DND-41 (cell line): Measurements from ENCODE around the gene COL9A3.

Experiments used
- ATAC-seq: fragments of 200-7000 bp; cut with Tn5 transposase; 3 replicates; pipeline ENCODE4 v1.9.1; 2021; ENCODE audit warnings: low read depth; ENCODE audit not compliant: insufficient read depth
- DNase-seq: peaks from one replicate; pipeline ENCODE4 v3.0.0-alpha.2; 2020
- H2AFZ ChIP-seq: 2 replicates; pipeline ENCODE4 v1.6.0; 2012; ENCODE audit warnings: low read depth, low read length
- H3K27ac ChIP-seq: 2 replicates; pipeline ENCODE4 v1.5.1; 2012; ENCODE audit warnings: low read length, inconsistent platforms
- H3K27me3 ChIP-seq: fragments of 200-600 bp; sonication (generic); 2 replicates; pipeline ENCODE4 v1.6.0; 2012; ENCODE audit warnings: low read length, mild to moderate bottlenecking, inconsistent platforms; ENCODE audit not compliant: insufficient read depth, poor library complexity
- H3K36me3 ChIP-seq: 2 replicates; pipeline ENCODE4 v1.5.1; 2012; ENCODE audit warnings: low read length, inconsistent platforms; ENCODE audit not compliant: insufficient read depth
- H3K4me1 ChIP-seq: 2 replicates; pipeline ENCODE4 v1.5.1; 2012; ENCODE audit warnings: mild to moderate bottlenecking, low read length; ENCODE audit not compliant: insufficient read depth
- H3K4me2 ChIP-seq: 2 replicates; pipeline ENCODE4 v1.6.0; 2012; ENCODE audit warnings: mild to moderate bottlenecking, moderate library complexity, low read length, inconsistent platforms; ENCODE audit not compliant: insufficient read depth
- H3K4me3 ChIP-seq, 2 experiments: fragments of 200-600 bp in 1 of 2; shearing (Covaris generic) in 1 of 2; 2 replicates each; pipeline ENCODE4 v1.5.1; 2012 to 2016; ENCODE audit warnings: inconsistent platforms in 2 of 2, low read length in 2 of 2, mild to moderate bottlenecking in 2 of 2, low read depth in 1 of 2, moderate library complexity in 1 of 2
- H3K79me2 ChIP-seq: 2 replicates; pipeline ENCODE4 v1.6.0; 2012; ENCODE audit warnings: low read length, inconsistent platforms; ENCODE audit not compliant: insufficient read depth
- H3K9ac ChIP-seq: 2 replicates; pipeline ENCODE4 v1.6.0; 2012; ENCODE audit warnings: low read depth, mild to moderate bottlenecking, inconsistent platforms, low read length, moderate library complexity
- H3K9me3 ChIP-seq: 2 replicates; pipeline ENCODE4 v1.5.1; 2012; ENCODE audit warnings: low read length, moderate library complexity, mild to moderate bottlenecking, inconsistent platforms; ENCODE audit not compliant: insufficient read depth, severe bottlenecking
- H4K20me1 ChIP-seq: 2 replicates; pipeline ENCODE4 v1.6.0; 2012; ENCODE audit warnings: low read length; ENCODE audit not compliant: insufficient read depth
- CTCF ChIP-seq: IDR thresholded peaks from 2 replicates; pipeline ENCODE4 v1.5.1; 2012; ENCODE audit warnings: borderline replicate concordance, low read length, moderate library complexity, mild to moderate bottlenecking; ENCODE audit not compliant: poor library complexity, severe bottlenecking; ENCODE audit errors: extremely low read depth
- EZH2 ChIP-seq: IDR thresholded peaks from 3 replicates; pipeline ENCODE4 v1.6.1; 2012; ENCODE audit warnings: borderline replicate concordance, low read depth, mild to moderate bottlenecking, moderate library complexity, low read length, inconsistent platforms; ENCODE audit not compliant: severe bottlenecking

The COL9A3 gene

GRCh38 chr20:62806383-62807050, 10.3 kb upstream of the COL9A3 start:
- DNase-seq: no peak

GRCh38 chr20:62807444-62808210, 9.2 kb upstream of the COL9A3 start:
- H3K4me1 ChIP-seq: peaks cover 38% of the 10 kb centered on the region
- no peak for ATAC-seq

More at GRCh38 chr20:62806383-62807050, 10.3 kb upstream of the COL9A3 start:
- Histone ChIP-seq H3K9ac (peak overlapping the region; percentile 85), H3K4me2 (peak overlapping the region; percentile 97), H3K4me3 (peak overlapping the region in 1 of 2 experiments; percentile 97; a peak in 3 of 4 replicates), H3K4me1 (peaks cover 38% of the 10 kb centered on the region), H3K27me3 (no peaks in the 10 kb centered on the region), H3K9me3 (no peaks in the 10 kb centered on the region), H3K27ac (peak overlapping the region; percentile 62), H2AFZ (no peak overlapping the region), H4K20me1 (peaks cover 52% of the 10 kb centered on the region), H3K36me3 (peaks cover 61% of the 10 kb centered on the region), H3K79me2 (peaks cover 44% of the 10 kb centered on the region)
- no peak for TF ChIP-seq EZH2
- TF ChIP-seq CTCF: no peak
- ATAC-seq: no peak

GRCh38 chr20:62808211-62808865, 8.5 kb upstream of the COL9A3 start:
- no peaks in the 10 kb centered on the region for H3K9me3 ChIP-seq
- peaks cover 67% of the 10 kb centered on the region for H4K20me1 ChIP-seq
- no peak overlapping the region for H3K4me3 ChIP-seq
- H3K9ac ChIP-seq: no peak overlapping the region
- H3K27ac ChIP-seq: no peak overlapping the region
- H3K4me1 ChIP-seq: peaks cover 38% of the 10 kb centered on the region
- TF ChIP-seq CTCF (peak; percentile 97), EZH2 (no peak)
- peak; percentile 60 for ATAC-seq
- peak overlapping the region; percentile 29; the same call in 1 of the 2 replicates for H3K4me2 ChIP-seq
- no peak overlapping the region for H2AFZ ChIP-seq
- H3K79me2 ChIP-seq: peaks cover 44% of the 10 kb centered on the region
- H3K27me3 ChIP-seq: no peaks in the 10 kb centered on the region
- peak; percentile 74 for DNase-seq
- peaks cover 75% of the 10 kb centered on the region for H3K36me3 ChIP-seq

More at GRCh38 chr20:62807444-62808210, 9.2 kb upstream of the COL9A3 start:
- H3K36me3 ChIP-seq: peaks cover 70% of the 10 kb centered on the region
- TF ChIP-seq CTCF: no peak
- no peak for TF ChIP-seq EZH2
- DNase-seq: no peak
- no peak overlapping the region for H3K4me3 ChIP-seq
- H3K27me3 ChIP-seq: no peaks in the 10 kb centered on the region
- H3K79me2 ChIP-seq: peaks cover 44% of the 10 kb centered on the region
- peaks cover 63% of the 10 kb centered on the region for H4K20me1 ChIP-seq
- no peak overlapping the region for H2AFZ ChIP-seq
- H3K27ac ChIP-seq: no peak overlapping the region
- no peaks in the 10 kb centered on the region for H3K9me3 ChIP-seq
- H3K4me2 ChIP-seq: peak overlapping the region; percentile 29
- no peak overlapping the region; the same call in 1 of the 2 replicates for H3K9ac ChIP-seq
